Activated CD8-positive, alpha-beta memory T cell treated with anti-CD3 and anti-CD28 coated beads, Interleukin-2, amount 50 U/mL, for 4 hours (primary cell): ENCODE measurements around the gene SQSTM1.
A peak's percentile ranks its signal among the peaks of the same experiment; 100 is the strongest.
"Not testable (repeated sequence)": the region's sequence is repeated elsewhere in the genome, so short reads cannot be mapped to it uniquely, and the experiment has no call there.

Experiments used
- DNase-seq: peaks from one replicate; pipeline ENCODE4 v3.0.0-alpha.2; 2020

Gene SQSTM1

GRCh38 chr5:179858586-179859427 lies 38.1 kb downstream of the SQSTM1 start, which contains the start of gene MRNIP:
TSS of gene MRNIP (minus strand) at chr5:179858817. CDS start at chr5:179858796, 21 bp downstream.
- DNase-seq, result peak; percentile 91

GRCh38 chr5:179860301-179860700 lies 39.6 kb downstream of the SQSTM1 start:
- DNase-seq, result no peak

GRCh38 chr5:179862296-179862695 lies 41.6 kb downstream of the SQSTM1 start:
- no peak for DNase-seq

- DNase-seq, result no peak
Measured at GRCh38 chr5:179862891-179863290, 42.2 kb downstream of the SQSTM1 start.

DNA sequence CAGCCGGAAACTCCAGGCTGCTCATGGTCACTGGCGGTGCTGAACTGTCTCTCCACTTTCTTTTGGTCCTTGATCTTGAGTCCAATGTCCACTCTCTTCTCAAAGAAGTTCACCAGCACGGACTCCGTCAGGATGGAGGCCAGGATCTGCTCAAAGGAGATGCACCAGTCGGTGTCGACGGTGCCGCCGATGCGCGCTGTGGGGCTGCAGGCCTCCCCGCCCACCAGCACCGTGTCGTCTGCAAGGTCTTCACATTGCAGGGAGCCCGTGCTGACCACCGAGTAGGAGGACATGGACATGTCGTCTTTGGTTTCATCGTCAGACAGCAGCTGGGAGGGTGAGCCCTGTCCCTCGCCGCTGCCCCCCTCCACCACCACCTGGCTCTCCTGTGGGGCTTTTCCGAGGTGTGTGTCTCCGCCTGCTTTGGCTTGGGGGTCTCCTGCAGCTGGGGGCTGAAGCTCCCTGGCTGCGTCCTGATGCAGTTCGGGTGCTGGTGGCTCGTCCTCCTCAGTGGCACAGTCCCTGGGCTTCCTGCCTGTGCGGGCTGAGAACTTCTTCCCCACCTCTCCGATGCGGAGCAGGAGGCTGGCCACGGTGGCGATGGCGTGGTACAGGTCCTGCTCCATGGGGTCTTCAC lies 42.9 kb downstream of the SQSTM1 start:
- DNase-seq, result no peak

- no peak for DNase-seq
Measured at GRCh38 chr5:179864686-179865085, 44.0 kb downstream of the SQSTM1 start.

- no peak for DNase-seq
Measured at GRCh38 chr5:179865491-179866240, 45.0 kb downstream of the SQSTM1 start.

- DNase-seq, result no peak
Measured at GRCh38 chr5:179866241-179867078, 45.8 kb downstream of the SQSTM1 start.

- no peak for DNase-seq
Measured at GRCh38 chr5:179867079-179867465, 46.4 kb downstream of the SQSTM1 start.

DNA sequence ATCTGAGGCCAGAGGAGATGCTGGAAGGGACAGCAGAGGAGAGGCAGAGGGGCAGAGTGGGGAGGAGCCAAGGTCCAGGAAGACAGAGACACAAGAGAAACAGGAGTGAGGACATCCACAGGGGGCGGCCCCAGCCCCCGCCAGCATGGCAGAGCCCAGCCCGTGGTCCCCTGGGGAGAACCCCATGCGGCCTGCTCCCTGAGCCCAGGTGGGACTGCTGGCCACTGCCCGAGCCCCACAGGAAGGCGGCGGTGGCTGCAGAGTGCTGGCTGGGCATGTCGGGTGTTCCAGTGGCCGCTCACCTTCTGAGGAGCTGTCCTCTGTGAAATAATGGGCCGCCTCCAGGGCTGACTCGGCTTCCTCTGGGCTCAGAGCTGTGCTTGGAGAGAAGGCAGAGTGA lies 46.8 kb downstream of the SQSTM1 start:
- no peak for DNase-seq

DNA sequence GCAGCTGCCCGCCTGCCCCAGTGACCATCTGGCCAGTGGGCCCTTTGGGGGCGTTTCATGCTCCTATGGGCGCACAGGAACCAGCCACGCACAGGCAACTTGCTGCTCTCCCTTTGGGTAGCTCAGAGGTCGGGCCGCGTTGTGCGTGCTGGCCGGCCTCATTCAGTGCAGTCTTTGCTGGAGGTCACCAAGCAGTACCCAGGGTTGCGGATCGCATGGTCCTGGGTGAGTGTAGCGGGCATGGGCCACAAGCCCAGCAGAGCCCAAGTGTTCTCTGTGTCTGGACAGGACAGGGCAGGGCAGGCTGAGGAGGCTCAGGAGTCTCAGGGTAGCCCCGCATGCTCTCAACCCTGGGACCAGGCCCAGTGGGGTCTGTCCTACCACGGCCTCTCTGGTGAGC lies 47.8 kb downstream of the SQSTM1 start:
- no peak for DNase-seq

DNA sequence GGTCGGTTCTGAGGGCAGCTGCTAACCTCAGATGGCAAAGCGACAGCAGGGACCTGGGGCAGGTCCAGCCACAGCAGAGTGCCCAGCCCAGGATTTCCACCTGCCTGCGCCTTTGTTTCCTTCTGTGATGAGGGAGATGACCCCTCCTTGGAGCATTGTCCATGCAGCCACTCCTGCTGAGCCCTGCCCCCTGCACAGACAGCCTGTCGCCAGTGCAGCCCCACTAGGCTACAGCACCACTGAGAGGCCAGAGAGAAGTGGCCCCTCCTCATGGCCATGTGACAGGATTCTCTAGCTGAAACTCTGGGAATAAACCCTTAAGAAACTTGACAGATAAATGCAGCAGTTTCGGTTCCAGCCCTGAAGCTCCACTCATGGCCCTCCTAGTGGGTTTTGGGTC lies 48.4 kb downstream of the SQSTM1 start:
- DNase-seq, result no peak

- no peak for DNase-seq
Measured at GRCh38 chr5:179869641-179870402, 49.1 kb downstream of the SQSTM1 start.

- no peak for DNase-seq
Measured at GRCh38 chr5:179870403-179870903, 49.7 kb downstream of the SQSTM1 start.

DNA sequence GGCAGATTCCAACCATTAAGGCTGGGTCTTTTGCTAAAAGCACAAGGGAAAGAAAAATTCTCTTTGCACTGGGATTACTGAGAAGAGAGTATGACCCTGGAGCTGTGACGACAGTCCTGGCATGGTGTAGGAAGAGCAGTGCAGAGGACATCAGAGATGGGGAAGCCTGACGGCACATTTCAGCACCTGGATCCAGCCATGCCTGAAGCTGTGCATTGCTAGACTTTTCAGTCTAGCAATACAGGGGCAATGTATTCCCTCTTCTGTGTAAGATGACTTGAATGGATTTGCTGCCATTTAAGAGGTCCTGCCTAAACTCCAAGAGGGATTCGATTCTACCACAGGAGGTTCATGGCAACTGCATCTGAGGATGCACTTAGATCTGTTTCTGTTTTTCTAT lies 50.2 kb downstream of the SQSTM1 start:
- no peak for DNase-seq

DNA sequence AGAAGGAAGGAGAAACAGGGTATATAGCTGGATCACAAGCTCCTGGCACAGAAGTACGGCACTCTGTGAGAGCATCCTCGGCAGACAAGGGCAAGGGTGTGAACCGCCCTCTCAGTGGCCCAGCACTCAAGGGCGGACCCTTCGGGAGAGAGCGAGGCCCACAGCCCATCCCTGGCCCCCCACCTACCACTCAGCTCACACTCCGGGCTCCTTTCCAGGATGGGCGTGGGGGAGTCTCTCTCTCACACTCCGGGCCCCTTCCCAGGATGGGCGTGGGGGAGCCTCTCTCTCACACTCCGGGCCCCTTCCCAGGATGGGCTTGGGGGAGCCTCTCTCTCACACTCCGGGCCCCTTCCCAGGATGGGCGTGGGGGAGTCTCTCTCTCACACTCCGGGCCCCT lies 50.8 kb downstream of the SQSTM1 start:
- not testable (repeated sequence) for DNase-seq

GRCh38 chr5:179872055-179872827 lies 51.5 kb downstream of the SQSTM1 start:
- DNase-seq, result no peak

- DNase-seq, result no peak
Measured at GRCh38 chr5:179872828-179873575, 52.3 kb downstream of the SQSTM1 start.

GRCh38 chr5:179873588-179874110 lies 52.9 kb downstream of the SQSTM1 start:
- DNase-seq, result no peak

DNA sequence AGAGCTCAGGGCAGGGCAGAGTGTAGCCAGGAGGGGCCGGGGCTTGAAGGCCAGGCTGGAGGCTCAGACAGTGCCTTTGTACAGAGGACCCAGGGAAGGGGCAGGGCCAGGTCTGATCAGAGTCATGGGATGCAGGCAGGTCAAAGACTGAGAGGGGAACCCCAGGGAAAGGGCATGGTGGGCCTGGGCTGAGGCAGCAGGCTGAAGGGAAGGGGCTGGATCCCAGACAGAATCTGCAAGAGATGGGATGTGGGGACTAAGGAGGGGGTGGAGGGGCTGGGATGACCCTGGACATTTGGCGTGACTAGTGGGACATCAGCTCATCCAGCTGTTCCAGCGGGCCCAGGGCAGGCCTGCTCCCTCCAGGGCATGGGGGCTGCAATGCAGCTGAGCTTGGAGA lies 53.4 kb downstream of the SQSTM1 start:
- DNase-seq, result no peak
